ENCODE measurements around the gene JARID2. TPM values are rescaled to one million over a fixed set of nuclear protein-coding genes. Genes with fewer than 3 reads are reported as not detected.

Gene JARID2
- total and polyA plus RNA-seq, 4 donors: 3.8 to 14.8 (median 12.0) TPM

GRCh38 chr6:15264902-15265761 lies 19.3 kb downstream of the JARID2 start:
- ATAC-seq (ENCODE audit: insufficient read depth, low FRiP score) (no peak), DNase-seq (peak; percentile 80 to 93 (median 92))
- Histone ChIP-seq H3K4me1 (ENCODE audit: control insufficient read depth in 5 of 5, insufficient read depth in 5 of 5, low read length in 5 of 5) (peaks cover 22 to 70% (median 52%) of the 10 kb centered on the region in 5 donors), H3K27ac (ENCODE audit: low read depth in 1 of 2, low read length in 1 of 2) (peak overlapping the region; percentile 32 to 39), H3K4me3 (no peak overlapping the region), H3K9ac (ENCODE audit: insufficient read depth in 1 of 2, low read length in 2 of 2) (no peak overlapping the region), H3K27me3 (ENCODE audit: control insufficient read depth in 3 of 3, insufficient read depth in 3 of 3, low read length in 2 of 3) (no peaks in the 10 kb centered on the region), H3K9me3 (ENCODE audit: control insufficient read depth in 4 of 4, insufficient read depth in 3 of 4, low read length in 3 of 4) (no peaks in the 10 kb centered on the region), H3K36me3 (ENCODE audit: control insufficient read depth in 4 of 4, insufficient read depth in 4 of 4, low read length in 4 of 4) (no peaks in the 10 kb centered on the region)
- TF ChIP-seq CTCF (IDR thresholded peaks at IDR 0.05; ENCODE audit: control extremely low read depth, extremely low read depth): no peak
- 33 to 39% methylated on average over 7 of the region's 7 CpGs for WGBS, 2 donors

GRCh38 chr6:15265787-15266186 lies 19.9 kb downstream of the JARID2 start:
- Histone ChIP-seq H3K27ac (ENCODE audit: low read depth in 1 of 2, low read length in 1 of 2) (peak overlapping the region; percentile 14 to 32), H3K9me3 (ENCODE audit: control insufficient read depth in 4 of 4, insufficient read depth in 3 of 4, low read length in 3 of 4) (no peaks in the 10 kb centered on the region), H3K4me1 (ENCODE audit: control insufficient read depth in 5 of 5, insufficient read depth in 5 of 5, low read length in 5 of 5) (peaks cover 22 to 63% (median 46%) of the 10 kb centered on the region in 5 donors), H3K27me3 (ENCODE audit: control insufficient read depth in 3 of 3, insufficient read depth in 3 of 3, low read length in 2 of 3) (no peaks in the 10 kb centered on the region), H3K9ac (ENCODE audit: insufficient read depth in 1 of 2, low read length in 2 of 2) (no peak overlapping the region), H3K4me3 (no peak overlapping the region), H3K36me3 (ENCODE audit: control insufficient read depth in 4 of 4, insufficient read depth in 4 of 4, low read length in 4 of 4) (no peaks in the 10 kb centered on the region)
- TF ChIP-seq CTCF (IDR thresholded peaks at IDR 0.05; ENCODE audit: control extremely low read depth, extremely low read depth): no peak
- ATAC-seq (ENCODE audit: insufficient read depth, low FRiP score) (no peak), DNase-seq (no peak)
- WGBS, 2 donors: 19 to 45% methylated on average over 5 of the region's 5 CpGs

- Histone ChIP-seq H3K36me3 (ENCODE audit: control insufficient read depth in 4 of 4, insufficient read depth in 4 of 4, low read length in 4 of 4) (no peaks in the 10 kb centered on the region), H3K27me3 (ENCODE audit: control insufficient read depth in 3 of 3, insufficient read depth in 3 of 3, low read length in 2 of 3) (no peaks in the 10 kb centered on the region), H3K9ac (ENCODE audit: insufficient read depth in 1 of 2, low read length in 2 of 2) (no peak overlapping the region), H3K4me1 (ENCODE audit: control insufficient read depth in 5 of 5, insufficient read depth in 5 of 5, low read length in 5 of 5) (peaks cover 22 to 63% (median 44%) of the 10 kb centered on the region in 5 donors), H3K9me3 (ENCODE audit: control insufficient read depth in 4 of 4, insufficient read depth in 3 of 4, low read length in 3 of 4) (no peaks in the 10 kb centered on the region), H3K4me3 (no peak overlapping the region), H3K27ac (ENCODE audit: low read depth in 1 of 2, low read length in 1 of 2) (peak overlapping the region; percentile 14 to 37)
- DNase-seq (peak in 2 of 3 donors; percentile 59 to 70), ATAC-seq (ENCODE audit: insufficient read depth, low FRiP score) (no peak)
- 31 to 51% methylated on average over 11 of the region's 11 CpGs for WGBS, 2 donors
- no peak for TF ChIP-seq CTCF (IDR thresholded peaks at IDR 0.05; ENCODE audit: control extremely low read depth, extremely low read depth)
These were observed 20.6 kb downstream of the JARID2 start for GRCh38 chr6:15266423-15266996.
